Immature natural killer cell (primary cell): ENCODE measurements around the gene HYAL4. TPM values are rescaled to one million over a fixed set of nuclear protein-coding genes. Genes with fewer than 3 reads are reported as not detected.
"Not testable (repeated sequence)": the region's sequence is repeated elsewhere in the genome, so short reads cannot be mapped to it uniquely, and the experiment has no call there.

Experiments
- DNase-seq, 3 donors: peaks; one replicate each; pipeline ENCODE4 v3.0.0; 2022; ENCODE audit warnings: mixed read lengths in 1 of 3
- H3K27ac Mint-ChIP-seq, 6 donors: one replicate each; pipeline ENCODE4 v1.8.0; 2020; ENCODE audit warnings: mixed read lengths in 6 of 6, mild to moderate bottlenecking in 5 of 6, inconsistent platforms in 4 of 6, moderate library complexity in 3 of 6
- H3K27me3 Mint-ChIP-seq, 3 donors: one replicate each; pipeline ENCODE4 v1.8.0; 2020 to 2021; ENCODE audit warnings: low read depth in 3 of 3, mild to moderate bottlenecking in 3 of 3, mixed read lengths in 3 of 3, moderate library complexity in 3 of 3, inconsistent platforms in 1 of 3
- H3K36me3 Mint-ChIP-seq, 3 donors: one replicate each; pipeline ENCODE4 v1.8.0; 2020; ENCODE audit warnings: mixed read lengths in 3 of 3, inconsistent platforms in 2 of 3, mild to moderate bottlenecking in 2 of 3
- H3K4me1 Mint-ChIP-seq, 2 donors: one replicate each; pipeline ENCODE4 v1.8.0; 2020; ENCODE audit warnings: inconsistent platforms in 2 of 2, mild to moderate bottlenecking in 2 of 2, mixed read lengths in 2 of 2, moderate library complexity in 1 of 2
- H3K4me3 Mint-ChIP-seq, 5 donors: one replicate each; pipeline ENCODE4 v1.8.0; 2020; ENCODE audit warnings: mild to moderate bottlenecking in 5 of 5, mixed read lengths in 5 of 5, inconsistent platforms in 3 of 5, moderate library complexity in 3 of 5
- H3K9me3 Mint-ChIP-seq, 6 donors: one replicate each; pipeline ENCODE4 v1.8.0; 2020; ENCODE audit warnings: mild to moderate bottlenecking in 6 of 6, mixed read lengths in 6 of 6, inconsistent platforms in 4 of 6, moderate library complexity in 3 of 6
- polyA plus RNA-seq, 3 donors: library from polyadenylated mRNA; unstranded; fragments of 300-500 nt; fragmentation: Illumina TruSeq; gene quantifications; one replicate each; pipeline ENCODE4 v1.2.3, GENCODE V29; 2021

HYAL4 gene, protein sequence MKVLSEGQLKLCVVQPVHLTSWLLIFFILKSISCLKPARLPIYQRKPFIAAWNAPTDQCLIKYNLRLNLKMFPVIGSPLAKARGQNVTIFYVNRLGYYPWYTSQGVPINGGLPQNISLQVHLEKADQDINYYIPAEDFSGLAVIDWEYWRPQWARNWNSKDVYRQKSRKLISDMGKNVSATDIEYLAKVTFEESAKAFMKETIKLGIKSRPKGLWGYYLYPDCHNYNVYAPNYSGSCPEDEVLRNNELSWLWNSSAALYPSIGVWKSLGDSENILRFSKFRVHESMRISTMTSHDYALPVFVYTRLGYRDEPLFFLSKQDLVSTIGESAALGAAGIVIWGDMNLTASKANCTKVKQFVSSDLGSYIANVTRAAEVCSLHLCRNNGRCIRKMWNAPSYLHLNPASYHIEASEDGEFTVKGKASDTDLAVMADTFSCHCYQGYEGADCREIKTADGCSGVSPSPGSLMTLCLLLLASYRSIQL
- polyA plus RNA-seq: not detected

DNA sequence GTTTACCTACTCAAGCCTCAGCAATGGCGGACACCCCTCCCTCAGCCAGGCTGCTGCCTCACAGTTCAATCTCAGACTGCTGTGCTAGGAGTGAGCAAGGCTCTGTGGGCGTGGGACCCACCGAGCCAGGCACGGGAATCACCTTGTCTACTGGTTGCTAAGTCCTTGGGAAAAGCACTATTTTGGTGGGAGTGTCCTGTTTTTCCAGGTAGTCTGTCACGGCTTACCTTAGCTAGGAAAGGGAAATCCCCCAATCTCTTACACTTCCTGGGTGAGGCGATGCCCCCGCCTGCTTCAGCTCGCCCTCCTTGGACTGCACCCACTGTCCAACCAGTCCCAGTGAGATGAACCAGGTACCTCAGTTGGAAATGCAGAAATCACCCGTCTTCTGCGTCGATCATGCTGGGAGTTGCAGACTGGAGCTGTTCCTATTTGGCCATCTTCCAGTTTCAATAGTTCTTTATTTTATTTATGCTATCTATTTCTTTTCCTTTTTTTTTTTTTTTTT, at the start of gene HYAL4:
HYAL4 (plus strand) TSS at position 458 of the 508 bp plus-strand sequence. CDS start 23,105 bp downstream, outside the sequence.
- peaks cover 0 to 13% (median 8%) of the 10 kb centered on the region in 3 donors for H3K27me3 Mint-ChIP-seq

DNA sequence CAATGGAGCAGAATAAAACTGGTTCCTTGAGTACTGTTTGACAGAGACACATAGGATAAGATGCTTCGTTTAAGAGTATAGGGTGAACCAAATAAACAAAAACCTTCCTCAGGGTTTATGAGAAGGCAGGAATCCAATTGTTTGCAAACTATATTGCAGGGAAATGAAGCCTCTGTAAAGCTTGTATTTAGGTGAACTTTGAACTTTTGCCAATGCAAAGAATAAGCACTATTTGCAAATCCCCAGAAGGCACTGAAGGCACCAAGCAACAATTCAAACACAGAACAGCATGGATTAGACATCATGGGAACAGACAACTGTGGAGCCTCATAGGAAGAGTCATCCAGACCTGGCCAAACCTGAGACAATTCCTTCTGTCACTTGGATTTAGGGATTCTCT, 49.1 kb upstream of the HYAL4 start:
- no peaks in the 10 kb centered on the region for H3K9me3 Mint-ChIP-seq
- no peaks in the 10 kb centered on the region for H3K36me3 Mint-ChIP-seq
- no peak for DNase-seq
- peaks cover 0 to 5% (median 2%) of the 10 kb centered on the region in 3 donors for H3K27me3 Mint-ChIP-seq
- H3K4me3 Mint-ChIP-seq: no peak overlapping the region
- H3K4me1 Mint-ChIP-seq: no peaks in the 10 kb centered on the region
- H3K27ac Mint-ChIP-seq: no peak overlapping the region

More for the DNA sequence above, at the start of gene HYAL4:
- H3K9me3 Mint-ChIP-seq: peaks cover 0 to 7% (median 3%) of the 10 kb centered on the region in 6 donors
- no peak within 1 kb of the TSS for H3K27ac Mint-ChIP-seq
- H3K4me3 Mint-ChIP-seq: no peak within 1 kb of the TSS
- no peaks in the 10 kb centered on the region for H3K36me3 Mint-ChIP-seq
- no peak for DNase-seq
- H3K4me1 Mint-ChIP-seq: no peaks in the 10 kb centered on the region

DNA sequence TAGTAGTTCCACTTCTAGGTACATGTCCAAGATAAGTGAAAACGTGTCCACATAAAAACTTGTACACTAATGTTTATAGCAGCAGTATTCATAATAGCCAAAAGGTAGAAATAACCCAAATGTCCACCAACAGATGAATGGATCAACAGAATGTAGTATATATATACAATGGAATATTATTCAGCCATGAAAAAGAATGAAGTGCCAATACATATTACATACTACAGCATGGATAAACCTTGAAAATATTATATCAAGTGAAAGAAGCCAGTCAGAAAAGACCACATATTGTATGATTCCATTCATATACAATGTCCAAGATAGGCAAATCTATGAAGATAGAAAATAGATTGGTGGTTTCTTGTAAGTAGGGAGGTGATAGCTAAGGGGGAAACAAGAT, 48.4 kb upstream of the HYAL4 start:
- Mint-ChIP-seq H3K36me3 (no peaks in the 10 kb centered on the region), H3K4me1 (no peaks in the 10 kb centered on the region), H3K9me3 (no peaks in the 10 kb centered on the region), H3K27ac (no peak overlapping the region), H3K27me3 (peaks cover 0 to 5% (median 2%) of the 10 kb centered on the region in 3 donors), H3K4me3 (no peak overlapping the region)
- no peak for DNase-seq

DNA sequence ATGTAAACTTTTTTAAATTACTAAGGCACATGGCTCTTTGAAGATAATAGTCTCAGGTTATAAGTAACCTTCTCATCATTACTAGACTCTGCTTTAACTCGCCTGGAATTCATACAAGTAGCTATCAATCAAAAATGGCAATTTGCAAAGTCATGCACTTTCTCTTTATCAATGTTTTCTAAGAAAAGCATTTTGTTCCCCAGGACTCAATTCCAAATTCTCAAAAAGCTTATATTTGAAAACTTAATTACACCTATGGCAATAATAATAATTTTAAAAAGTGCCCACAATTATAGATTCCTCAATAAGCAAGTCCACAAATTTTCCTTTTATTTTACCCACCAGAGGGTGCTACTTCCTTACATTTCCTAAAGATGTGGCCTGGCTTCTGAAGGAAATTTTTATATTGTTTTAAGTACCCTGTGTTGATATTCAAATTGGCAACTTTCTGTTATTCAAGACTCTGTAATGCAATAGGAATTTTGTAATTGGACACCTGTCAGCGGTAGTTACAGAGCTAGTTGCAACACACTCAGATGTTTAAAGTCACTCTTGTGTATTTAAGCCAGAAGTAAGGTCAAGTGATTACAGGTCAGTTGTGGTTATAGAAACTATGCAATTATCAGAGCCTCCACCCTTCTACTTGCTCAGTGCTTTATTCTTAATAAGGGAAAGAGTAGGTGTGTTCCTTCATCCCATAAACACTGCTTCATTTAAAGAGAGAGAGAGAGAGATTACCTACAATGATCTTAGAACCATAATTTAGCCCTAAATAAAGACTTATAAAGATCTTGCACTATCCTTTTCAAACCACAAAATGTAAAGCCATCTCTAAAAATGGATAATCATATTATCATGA, 47.1 kb upstream of the HYAL4 start:
- no peaks in the 10 kb centered on the region for H3K36me3 Mint-ChIP-seq
- H3K27me3 Mint-ChIP-seq: peaks cover 0 to 5% (median 2%) of the 10 kb centered on the region in 3 donors
- H3K27ac Mint-ChIP-seq: no peak overlapping the region
- no peaks in the 10 kb centered on the region for H3K4me1 Mint-ChIP-seq
- no peak overlapping the region for H3K4me3 Mint-ChIP-seq
- no peak for DNase-seq
- H3K9me3 Mint-ChIP-seq: no peaks in the 10 kb centered on the region

DNA sequence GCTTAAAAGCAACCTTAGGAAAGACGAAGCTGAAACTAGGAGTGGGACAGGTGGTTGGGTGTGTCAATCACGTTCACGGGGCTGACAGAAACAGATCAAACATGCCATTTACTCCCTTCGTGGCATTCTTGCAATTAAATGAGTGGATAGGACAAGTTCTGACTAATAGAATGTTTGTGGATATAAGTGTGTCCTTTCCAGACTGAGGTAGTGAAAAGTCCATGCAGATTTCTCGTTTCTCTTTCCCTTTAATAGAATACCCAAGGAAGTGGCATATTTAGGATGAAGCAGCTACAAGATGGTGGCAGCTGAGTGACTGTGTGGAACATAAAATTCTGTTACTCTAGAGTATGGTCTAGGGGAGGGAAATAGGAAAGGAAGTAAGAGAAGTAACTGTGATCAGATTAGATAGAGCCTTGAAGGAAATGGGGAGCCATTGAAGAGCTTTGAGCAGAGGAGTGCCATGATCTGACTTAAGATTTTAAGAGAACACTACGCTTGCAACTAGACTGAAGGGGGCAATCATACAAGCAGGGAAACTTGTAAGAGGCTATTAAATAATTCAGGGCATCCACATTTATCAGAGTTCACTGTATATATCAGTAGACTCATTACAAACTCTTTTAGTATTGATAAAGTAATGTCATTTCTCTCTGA, 46.3 kb upstream of the HYAL4 start:
- Mint-ChIP-seq H3K27ac (no peak overlapping the region), H3K4me3 (no peak overlapping the region), H3K4me1 (no peaks in the 10 kb centered on the region), H3K27me3 (peaks cover 0 to 5% (median 2%) of the 10 kb centered on the region in 3 donors), H3K36me3 (no peaks in the 10 kb centered on the region), H3K9me3 (no peaks in the 10 kb centered on the region)
- DNase-seq: no peak

DNA sequence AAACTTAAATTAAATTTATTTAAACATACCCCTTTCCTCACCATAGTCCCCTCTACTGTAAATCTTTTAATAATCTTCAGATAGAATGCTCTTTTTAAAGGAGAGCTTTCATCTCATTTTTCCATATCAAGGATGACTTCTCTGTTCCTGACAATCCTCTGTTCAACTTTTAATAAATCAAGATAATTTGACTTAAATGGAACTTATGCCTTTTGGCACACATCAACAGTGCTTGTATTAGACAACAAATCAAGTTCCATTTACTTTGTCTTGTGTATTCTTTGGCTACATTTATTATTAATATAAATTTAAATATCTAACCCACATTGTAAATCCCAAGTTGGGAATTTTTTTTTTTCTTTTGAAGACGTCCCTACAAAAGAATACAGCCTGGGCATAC, 42.7 kb upstream of the HYAL4 start:
- no peak for DNase-seq
- Mint-ChIP-seq H3K36me3 (no peaks in the 10 kb centered on the region), H3K27me3 (peaks cover 0 to 2% (median 0%) of the 10 kb centered on the region in 3 donors), H3K9me3 (no peaks in the 10 kb centered on the region), H3K4me1 (no peaks in the 10 kb centered on the region), H3K27ac (no peak overlapping the region), H3K4me3 (no peak overlapping the region)

DNA sequence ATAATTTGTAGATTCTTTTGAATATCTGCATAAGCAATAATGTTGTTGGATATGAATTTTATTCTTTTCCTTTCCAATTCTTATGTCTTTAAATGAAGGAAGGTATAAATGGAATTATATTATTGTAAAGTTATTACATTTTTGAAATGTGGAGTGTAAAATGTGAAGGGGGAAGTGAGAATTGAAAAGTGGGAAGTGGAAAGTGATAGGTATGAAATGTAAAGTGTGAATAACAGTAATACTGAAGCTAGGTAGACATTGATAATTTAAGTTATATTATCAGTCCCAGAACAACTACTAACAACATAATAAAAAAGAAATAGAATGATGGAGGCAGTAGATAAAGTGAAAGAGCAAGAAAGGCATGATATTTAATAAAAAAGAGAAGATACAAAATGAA, 39.7 kb upstream of the HYAL4 start:
- Mint-ChIP-seq H3K4me3 (no peak overlapping the region), H3K27me3 (peaks cover 0 to 3% (median 0%) of the 10 kb centered on the region in 3 donors), H3K4me1 (no peaks in the 10 kb centered on the region), H3K9me3 (peaks cover 0 to 2% (median 0%) of the 10 kb centered on the region in 6 donors), H3K27ac (no peak overlapping the region), H3K36me3 (no peaks in the 10 kb centered on the region)
- no peak for DNase-seq

DNA sequence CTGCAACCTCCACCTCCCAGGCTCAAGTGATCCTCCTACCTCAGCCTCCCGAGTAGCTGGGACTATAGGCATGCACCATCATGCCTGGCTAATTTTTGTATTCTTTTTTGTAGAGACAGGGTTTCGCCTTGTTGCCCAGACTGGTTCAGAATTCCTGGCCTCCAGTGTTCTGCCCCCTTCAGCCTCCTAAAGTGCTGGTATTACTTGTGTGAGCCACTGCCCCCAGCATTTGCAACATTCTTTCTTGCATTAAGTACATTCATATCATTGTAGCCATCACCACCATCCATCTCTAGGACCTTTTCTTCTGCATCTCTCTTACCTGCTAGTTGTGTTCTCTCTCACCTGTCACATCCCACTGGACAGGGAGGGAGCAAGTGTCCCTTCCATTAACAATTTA, 35.5 kb upstream of the HYAL4 start:
- no peak overlapping the region for H3K27ac Mint-ChIP-seq
- no peaks in the 10 kb centered on the region for H3K4me1 Mint-ChIP-seq
- no peak for DNase-seq
- peaks cover 0 to 3% (median 0%) of the 10 kb centered on the region in 3 donors for H3K27me3 Mint-ChIP-seq
- no peak overlapping the region for H3K4me3 Mint-ChIP-seq
- H3K9me3 Mint-ChIP-seq: peaks cover 0 to 2% (median 0%) of the 10 kb centered on the region in 6 donors
- no peaks in the 10 kb centered on the region for H3K36me3 Mint-ChIP-seq

DNA sequence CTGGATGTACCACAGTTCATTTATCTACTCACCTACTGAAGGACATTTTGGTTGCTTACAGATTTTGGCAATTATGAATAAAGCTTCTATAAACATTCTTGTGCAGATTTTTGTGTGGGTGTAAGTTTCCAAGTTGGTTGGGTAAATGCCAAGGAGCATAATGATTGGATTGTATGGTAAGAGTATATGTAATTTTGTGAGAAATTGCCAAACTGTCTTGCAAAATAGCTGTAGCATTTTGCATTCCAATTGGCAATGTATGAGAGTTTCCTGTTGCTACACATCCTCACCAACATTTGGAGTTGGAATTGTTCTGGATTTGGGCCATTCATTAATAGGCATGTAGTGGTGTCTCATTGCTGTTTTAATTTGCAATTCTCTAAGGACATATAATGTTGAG, 33.9 kb upstream of the HYAL4 start:
- Mint-ChIP-seq H3K4me1 (no peaks in the 10 kb centered on the region), H3K27ac (no peak overlapping the region)

DNA sequence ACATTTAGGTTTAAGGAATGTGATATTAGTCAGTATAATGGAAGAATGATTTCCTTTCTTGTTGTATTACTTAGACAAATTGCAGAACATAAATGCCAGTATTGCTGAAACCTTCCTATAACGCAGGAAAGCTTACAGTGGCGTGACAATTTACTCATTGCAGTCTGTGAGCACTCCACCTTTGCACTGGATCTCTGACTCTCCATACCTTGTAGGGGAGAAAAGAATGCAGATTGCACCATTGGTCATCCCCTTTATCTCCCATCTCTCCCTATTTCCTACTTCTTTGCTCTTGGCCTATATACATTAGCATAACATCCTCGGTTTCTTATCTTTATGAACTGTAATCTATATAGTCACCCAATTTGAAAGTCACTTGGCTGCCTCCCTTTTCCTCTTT, 28.1 kb upstream of the HYAL4 start:
- H3K9me3 Mint-ChIP-seq: peaks cover 0 to 1% (median 0%) of the 10 kb centered on the region in 6 donors
- H3K27ac Mint-ChIP-seq: no peak overlapping the region
- no peaks in the 10 kb centered on the region for H3K27me3 Mint-ChIP-seq
- H3K4me3 Mint-ChIP-seq: no peak overlapping the region
- no peaks in the 10 kb centered on the region for H3K4me1 Mint-ChIP-seq
- H3K36me3 Mint-ChIP-seq: no peaks in the 10 kb centered on the region
- DNase-seq: no peak

More for the DNA sequence above, 33.9 kb upstream of the HYAL4 start:
- no peaks in the 10 kb centered on the region for H3K36me3 Mint-ChIP-seq
- H3K4me3 Mint-ChIP-seq: no peak overlapping the region
- H3K9me3 Mint-ChIP-seq: peaks cover 0 to 2% (median 0%) of the 10 kb centered on the region in 6 donors
- DNase-seq: no peak
- H3K27me3 Mint-ChIP-seq: peaks cover 0 to 3% (median 0%) of the 10 kb centered on the region in 3 donors

DNA sequence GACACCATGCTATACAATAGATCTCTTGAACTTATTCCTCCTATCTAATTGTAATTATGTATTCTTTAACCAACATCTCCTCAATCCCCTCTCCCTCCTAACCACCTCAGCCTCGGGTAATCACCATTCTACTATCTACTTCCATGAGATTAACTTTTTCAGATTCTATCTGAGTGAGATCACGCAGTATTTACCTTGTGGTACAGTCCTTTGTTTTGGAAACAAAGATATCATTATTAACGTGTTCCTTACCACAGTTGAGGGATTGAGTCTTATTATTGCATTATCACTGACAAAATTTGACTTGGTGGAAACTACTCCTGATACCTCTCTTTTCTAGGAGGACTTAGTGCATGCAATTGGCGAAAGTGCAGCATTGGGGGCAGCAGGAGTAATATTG, 26.0 kb upstream of the HYAL4 start:
- H3K9me3 Mint-ChIP-seq: peaks cover 0 to 1% (median 0%) of the 10 kb centered on the region in 6 donors
- H3K36me3 Mint-ChIP-seq: no peaks in the 10 kb centered on the region
- H3K4me1 Mint-ChIP-seq: no peaks in the 10 kb centered on the region
- no peak for DNase-seq
- H3K4me3 Mint-ChIP-seq: no peak overlapping the region
- no peak overlapping the region for H3K27ac Mint-ChIP-seq
- no peaks in the 10 kb centered on the region for H3K27me3 Mint-ChIP-seq

DNA sequence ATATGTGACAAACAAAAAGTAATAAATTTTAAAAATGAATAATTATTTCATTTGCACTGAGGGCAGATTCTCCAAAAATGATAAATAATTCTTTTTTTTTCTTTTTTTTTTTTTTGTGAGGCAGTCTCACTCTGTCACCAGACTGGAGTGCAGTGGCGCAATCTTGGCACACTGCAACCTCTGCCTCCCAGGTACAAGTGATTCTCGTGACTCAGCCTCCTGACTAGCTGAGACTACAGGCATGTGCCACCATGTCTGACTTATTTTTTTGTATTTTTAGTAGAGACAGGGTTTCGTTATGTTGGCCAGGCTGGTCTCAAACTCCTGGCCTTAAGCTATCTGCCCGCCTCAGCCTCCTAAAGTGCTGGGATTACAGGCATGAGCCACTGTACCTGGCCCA, 25.2 kb upstream of the HYAL4 start:
- H3K27ac Mint-ChIP-seq, H3K36me3 Mint-ChIP-seq, DNase-seq, H3K4me3 Mint-ChIP-seq, H3K27me3 Mint-ChIP-seq, H3K9me3 Mint-ChIP-seq, H3K4me1 Mint-ChIP-seq: not testable (repeated sequence)

DNA sequence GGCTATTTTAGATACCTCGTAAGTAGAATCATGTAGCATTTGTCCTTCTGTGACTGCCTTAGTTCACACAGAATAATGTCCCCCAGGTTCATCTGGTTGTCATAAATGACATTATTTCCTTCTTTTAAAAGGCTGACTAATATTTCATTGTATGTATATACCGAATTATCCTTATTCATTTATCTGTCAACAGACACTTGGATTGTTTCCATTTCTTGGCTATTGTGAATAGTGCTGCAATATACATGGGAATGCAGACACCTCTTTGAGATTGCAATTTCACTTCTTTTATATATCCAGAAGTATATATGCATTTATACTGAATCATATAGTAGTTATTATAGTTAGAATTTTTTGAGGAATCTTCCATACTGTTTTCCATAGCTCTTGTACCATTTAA, 24.1 kb upstream of the HYAL4 start:
- no peaks in the 10 kb centered on the region for H3K36me3 Mint-ChIP-seq
- H3K4me1 Mint-ChIP-seq: peaks cover 0 to 6% of the 10 kb centered on the region in 2 donors
- no peak overlapping the region for H3K4me3 Mint-ChIP-seq
- peaks cover 0 to 1% (median 0%) of the 10 kb centered on the region in 6 donors for H3K9me3 Mint-ChIP-seq
- no peak for DNase-seq
- H3K27ac Mint-ChIP-seq: no peak overlapping the region
- H3K27me3 Mint-ChIP-seq: no peaks in the 10 kb centered on the region
